NCI-H774 (cell line): ENCODE data around the gene FCRL5.

Experiments
- DNase-seq: peaks from one replicate; lab custom pipeline; 2025; lab: John Stamatoyannopoulos, UW

The FCRL5 gene

GRCh38 chr1:157487504-157487903, 64.8 kb downstream of the FCRL5 start:
- no peak for DNase-seq

- DNase-seq, result peak; percentile 11
Measured at GRCh38 chr1:157487096-157487495, 65.2 kb downstream of the FCRL5 start.

- DNase-seq, result peak; percentile 33
Measured at GRCh38 chr1:157486400-157486799, 65.9 kb downstream of the FCRL5 start.

GRCh38 chr1:157485793-157486192, 66.5 kb downstream of the FCRL5 start:
- no peak for DNase-seq

GRCh38 chr1:157484573-157484972, 67.7 kb downstream of the FCRL5 start:
- no peak for DNase-seq

- no peak for DNase-seq
Measured at GRCh38 chr1:157483635-157484034, 68.7 kb downstream of the FCRL5 start.

- no peak for DNase-seq
Measured at GRCh38 chr1:157482717-157483116, 69.6 kb downstream of the FCRL5 start.

- no peak for DNase-seq
Measured at GRCh38 chr1:157482174-157482573, 70.1 kb downstream of the FCRL5 start.

- no peak for DNase-seq
Measured at GRCh38 chr1:157478030-157478429, 74.3 kb downstream of the FCRL5 start.

GRCh38 chr1:157477419-157477818, 74.9 kb downstream of the FCRL5 start:
- DNase-seq, result no peak

- peak; percentile 43 for DNase-seq
Measured at GRCh38 chr1:157472959-157473358, 79.4 kb downstream of the FCRL5 start.

- DNase-seq, result peak; percentile 79
Measured at GRCh38 chr1:157472056-157472701, 80.1 kb downstream of the FCRL5 start.

GRCh38 chr1:157471531-157471930, 80.8 kb downstream of the FCRL5 start:
- DNase-seq, result no peak

- no peak for DNase-seq
Measured at GRCh38 chr1:157469752-157470675, 82.3 kb downstream of the FCRL5 start.

- DNase-seq, result no peak
Measured at GRCh38 chr1:157469300-157469699, 83.0 kb downstream of the FCRL5 start.

- no peak for DNase-seq
Measured at GRCh38 chr1:157466011-157466410, 86.3 kb downstream of the FCRL5 start.
